GM18907 (cell line): ENCODE data around the gene CENPP.

Source experiments
- ATAC-seq: cut with Tn5 transposase; IDR thresholded peaks from one replicate; pipeline ENCODE4 v1.9.1; 2021; ENCODE audit warnings: mild to moderate bottlenecking, moderate library complexity; ENCODE audit not compliant: unreplicated experiment

CENPP gene

DNA sequence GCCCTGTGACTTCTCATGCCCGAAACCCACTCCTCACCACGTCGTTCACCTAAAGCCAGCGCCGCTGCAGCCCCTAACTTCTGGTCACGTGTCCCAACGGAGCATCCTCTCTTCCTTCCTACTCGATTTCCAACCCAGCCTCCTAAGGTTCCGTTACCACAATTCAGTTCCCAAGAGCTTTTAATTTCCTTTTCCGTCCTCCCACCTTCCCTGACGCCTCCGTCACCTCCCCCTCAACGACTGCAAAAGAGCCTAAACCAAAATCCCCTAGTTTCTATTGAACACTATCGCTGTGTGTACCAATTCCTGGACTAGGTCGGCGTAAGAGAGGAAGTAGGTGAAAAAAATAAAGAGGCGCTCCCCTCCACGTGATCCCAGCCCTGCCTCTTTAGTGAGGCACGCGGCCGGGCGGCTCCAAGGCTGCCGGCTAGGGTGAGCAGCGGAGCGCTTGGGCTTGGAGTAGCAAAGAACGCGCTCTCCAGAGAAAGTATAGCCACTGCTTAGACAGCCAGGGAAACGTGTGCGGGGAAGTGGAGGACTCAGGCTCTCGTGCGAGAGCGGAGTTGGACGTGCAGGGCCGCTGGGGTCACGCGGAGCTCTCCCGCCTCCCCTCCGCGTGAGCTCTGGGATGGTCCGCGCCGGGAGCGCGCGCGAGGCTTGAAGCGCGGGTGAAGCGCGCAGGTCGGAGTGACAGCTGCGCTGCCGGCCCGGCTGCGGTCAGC is at the start of gene CENPP, which contains the start of gene NOL8:
Gene CENPP (plus strand): TSS at position 685 of the 722 bp plus-strand sequence.
Gene NOL8 (minus strand): TSS at position 82 of the 722 bp plus-strand sequence. CDS start 1,189 bp downstream, outside the sequence.
- peak; percentile 91 for ATAC-seq

DNA sequence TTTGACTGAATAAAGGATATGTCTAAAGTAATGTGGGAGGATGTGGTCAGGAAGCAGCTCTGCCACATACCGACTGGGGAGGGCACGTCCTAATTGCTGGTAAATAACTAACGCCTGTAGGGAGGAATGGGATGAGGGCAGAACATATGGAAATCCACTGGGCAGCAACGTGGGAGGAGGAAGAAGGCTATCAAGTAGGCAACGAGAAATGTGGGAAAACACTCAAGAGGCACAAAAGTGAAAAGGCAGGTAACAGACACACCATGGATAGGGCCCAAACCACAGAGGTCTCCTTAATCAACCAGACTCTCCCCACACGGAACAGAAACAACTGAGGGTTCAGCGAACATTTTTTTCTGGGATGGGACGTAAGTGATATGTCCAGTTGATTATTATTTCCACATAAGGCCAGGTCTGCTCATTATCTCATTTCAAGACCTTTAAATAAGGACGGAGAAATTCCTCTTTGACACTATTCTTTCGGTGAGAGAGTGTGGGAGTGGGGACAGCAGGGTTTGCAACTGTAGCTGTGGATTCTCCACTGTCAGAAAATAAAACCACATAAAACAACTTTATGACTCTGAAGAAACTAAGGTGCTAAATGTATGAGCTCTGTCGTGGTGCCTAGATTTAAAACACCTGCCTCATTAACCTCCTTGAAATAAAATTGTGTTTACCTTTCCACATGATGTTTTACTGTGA is 49.3 kb upstream of the CENPP start:
- no peak for ATAC-seq

DNA sequence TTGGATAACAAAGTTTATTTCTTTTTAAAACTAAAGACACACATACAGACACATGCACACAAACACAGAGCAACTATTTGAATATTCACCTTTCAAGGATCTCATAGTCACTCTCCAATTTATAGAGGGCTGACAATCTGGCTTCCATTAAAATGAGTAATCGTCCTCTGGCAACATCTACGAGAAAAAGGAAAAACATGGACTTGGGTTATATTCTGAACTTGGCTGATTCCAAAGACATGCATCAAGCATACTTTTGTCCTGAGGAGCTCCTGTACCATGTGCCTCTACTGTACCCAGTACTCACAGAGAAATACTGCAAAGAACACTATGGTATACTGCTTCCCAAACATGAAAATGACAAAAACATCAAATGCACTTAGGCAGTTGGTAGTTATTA is 47.6 kb upstream of the CENPP start:
- no peak for ATAC-seq

DNA sequence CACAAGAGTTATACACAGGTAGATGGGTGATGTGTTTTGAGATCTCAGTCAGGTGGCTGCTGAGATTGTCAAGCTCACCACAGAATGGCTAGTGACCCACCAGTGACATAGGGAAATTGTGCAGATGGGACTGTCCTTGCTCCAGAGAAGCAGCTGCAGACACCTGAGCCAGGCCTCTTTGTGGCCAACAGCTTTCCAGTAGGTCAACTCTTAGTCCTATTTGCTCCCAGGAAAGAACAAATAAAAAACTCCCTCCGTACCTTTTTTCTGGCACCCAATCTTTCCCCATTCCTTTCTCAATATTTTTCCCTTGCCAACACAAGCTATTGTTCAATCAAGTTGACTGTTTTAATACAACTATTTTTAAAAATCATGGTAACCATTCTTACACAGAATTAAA is 46.5 kb upstream of the CENPP start:
- ATAC-seq = no peak

- no peak for ATAC-seq
These were observed 35.9 kb upstream of the CENPP start for GRCh38 chr9:92289708-92290390.

DNA sequence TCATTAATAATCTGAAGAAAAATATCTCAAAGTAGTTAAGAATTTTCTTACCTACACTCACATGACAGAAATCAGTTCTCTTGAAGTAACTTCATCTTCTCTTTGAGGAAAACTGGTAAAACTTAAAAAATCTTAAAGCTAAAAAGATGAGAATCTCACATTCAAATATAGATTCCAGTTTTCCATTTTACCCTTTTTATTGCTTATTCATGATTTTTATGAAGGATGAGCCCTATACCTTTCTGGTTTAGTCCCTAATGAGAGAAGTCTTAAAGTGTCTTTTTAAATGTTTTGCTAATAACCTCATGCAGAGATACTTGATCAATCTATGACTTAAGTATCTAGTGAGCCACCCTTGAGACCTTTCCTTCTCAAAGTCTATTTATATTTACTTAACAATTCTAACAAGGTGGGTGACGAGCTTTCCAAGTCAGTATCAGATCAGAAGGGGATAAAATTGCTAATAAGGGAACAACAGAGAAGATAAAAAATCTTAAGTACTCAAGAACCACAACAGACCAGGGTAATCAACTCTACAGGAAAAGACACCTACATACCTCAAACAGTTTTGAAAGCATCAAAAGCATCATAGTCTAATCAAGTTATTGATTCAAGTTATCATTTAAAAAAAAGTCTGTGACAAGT is 34.8 kb upstream of the CENPP start:
- no peak for ATAC-seq

DNA sequence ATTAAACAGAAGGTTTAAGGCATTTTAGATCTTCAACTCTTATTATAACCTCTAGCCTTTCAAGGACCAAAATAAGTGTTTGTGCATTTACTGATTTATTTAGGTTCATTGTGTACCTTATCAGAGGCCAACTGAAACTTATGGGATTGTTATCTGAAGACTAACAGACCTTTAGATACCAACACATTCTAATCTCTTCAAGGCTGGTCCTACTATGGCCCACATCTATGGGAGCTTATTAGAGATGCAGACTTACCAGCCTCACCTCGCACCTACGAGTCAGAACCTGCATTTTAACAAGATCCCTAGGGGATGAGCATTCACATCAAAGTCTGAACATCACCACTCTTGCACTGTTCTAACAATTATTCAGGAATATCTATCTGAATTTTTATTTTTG is 34.2 kb upstream of the CENPP start:
- ATAC-seq = no peak

DNA sequence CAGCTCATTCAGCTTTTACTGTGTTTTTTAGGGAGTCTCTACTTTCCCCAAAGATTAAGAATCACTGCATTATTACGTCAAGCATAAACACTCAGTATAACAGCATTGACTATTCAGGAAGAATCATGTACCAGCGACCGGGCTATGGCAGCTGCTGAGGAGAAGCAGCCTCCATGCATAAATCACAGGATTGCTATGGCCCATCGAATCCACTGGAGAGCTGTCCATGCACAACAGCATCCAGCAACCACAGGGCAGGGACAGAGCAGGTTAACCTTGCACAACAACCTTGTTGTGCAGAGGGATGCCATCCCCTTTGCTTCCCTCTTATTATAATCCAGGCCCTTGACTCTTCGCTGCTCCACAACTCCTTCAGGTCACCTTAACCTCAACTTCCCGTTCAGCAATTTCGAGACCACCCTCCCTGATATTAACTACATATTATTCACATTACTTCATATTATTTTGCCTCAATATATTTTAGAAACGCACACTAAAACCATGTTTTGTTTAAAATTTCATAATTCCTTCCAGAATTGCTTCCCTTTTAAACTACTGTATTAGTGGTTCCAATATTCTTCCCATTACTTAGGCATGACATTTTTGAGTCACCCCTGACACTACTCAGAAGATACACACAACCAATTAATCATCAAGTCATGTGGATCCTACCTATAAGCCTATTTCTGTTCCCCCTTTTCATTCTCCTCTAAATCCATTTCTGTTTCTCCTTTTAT is 33.2 kb upstream of the CENPP start:
- no peak for ATAC-seq

GRCh38 chr9:92293075-92293354 is 32.7 kb upstream of the CENPP start:
- no peak for ATAC-seq

GRCh38 chr9:92293452-92294296 is 32.1 kb upstream of the CENPP start, which contains the start of gene IARS1:
IARS1 (minus strand) TSS chr9:92293697; CDS start chr9:92289419, 4,278 bp downstream.
- peak; percentile 96 for ATAC-seq

- no peak for ATAC-seq
These were observed 31.5 kb upstream of the CENPP start for GRCh38 chr9:92294297-92294676.

DNA sequence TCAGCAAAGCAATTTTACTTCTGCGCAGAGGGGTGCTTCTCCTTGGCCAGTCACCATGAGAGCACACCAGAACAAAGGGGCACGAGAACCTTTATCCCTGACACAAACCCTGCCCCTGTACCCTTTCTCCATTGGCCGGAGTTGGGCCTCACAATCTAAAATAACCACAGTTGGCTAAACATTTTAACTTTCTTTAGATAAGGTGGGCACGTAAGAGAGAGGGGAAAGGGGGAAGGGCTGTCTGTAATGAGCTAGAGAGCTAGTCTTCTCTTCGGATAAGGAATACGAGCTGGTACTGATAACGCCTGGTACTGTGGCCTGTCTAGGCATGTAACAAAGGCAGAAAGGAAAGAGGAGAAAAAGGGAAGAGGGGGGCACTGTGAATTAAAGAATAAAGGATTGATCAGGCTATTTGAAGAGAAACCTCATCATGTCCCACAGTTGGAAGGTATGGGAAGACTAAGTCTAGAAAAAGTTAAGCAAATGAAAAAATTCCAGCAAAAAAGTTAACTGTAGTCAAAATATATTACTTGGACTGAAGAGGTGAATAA is 30.4 kb upstream of the CENPP start:
- no peak for ATAC-seq

GRCh38 chr9:92295827-92296258 is 29.9 kb upstream of the CENPP start:
- ATAC-seq = no peak

DNA sequence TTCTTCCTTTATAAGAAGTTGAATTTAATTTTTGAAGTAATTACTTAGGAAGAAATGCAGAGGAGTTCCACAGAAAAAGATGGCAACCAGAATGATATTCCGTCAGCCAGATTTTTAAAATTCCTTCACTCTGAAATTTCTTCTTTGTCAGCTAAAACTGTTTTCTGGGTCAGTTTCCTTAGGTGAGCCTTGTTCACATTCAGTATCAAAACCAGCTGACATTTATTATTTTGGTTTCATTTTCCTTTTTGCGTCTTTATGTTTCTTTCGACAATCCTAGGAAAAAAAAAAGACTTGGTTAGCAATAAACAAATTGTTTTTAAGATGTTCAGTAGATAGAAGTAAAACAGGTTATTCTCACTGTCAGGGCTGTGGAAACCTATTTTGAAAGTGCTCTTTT is 28.1 kb upstream of the CENPP start:
- no peak for ATAC-seq

GRCh38 chr9:92298036-92298435 is 27.7 kb upstream of the CENPP start:
- no peak for ATAC-seq

DNA sequence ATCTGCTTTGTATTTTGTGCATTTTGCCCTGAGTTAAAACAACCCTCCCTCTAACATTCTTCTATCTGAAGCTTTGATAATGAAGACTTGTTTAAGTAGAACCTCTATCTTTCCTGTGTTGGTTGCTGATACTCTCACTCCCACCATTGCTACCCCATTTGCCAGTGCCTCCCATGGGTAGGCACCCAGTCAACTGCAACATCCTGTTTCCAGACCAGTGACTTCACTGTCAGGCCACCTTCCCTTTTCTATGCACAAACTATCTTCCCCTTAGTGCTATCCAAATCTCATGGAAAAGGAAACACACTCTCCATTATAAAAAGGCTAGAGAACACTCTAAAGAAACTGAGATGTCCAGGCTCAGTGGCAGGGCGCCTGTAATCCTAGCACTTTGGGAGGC is 26.6 kb upstream of the CENPP start:
- ATAC-seq = no peak

GRCh38 chr9:92300936-92301335 is 24.8 kb upstream of the CENPP start:
- ATAC-seq = no peak

- no peak for ATAC-seq
These were observed 16.9 kb upstream of the CENPP start for GRCh38 chr9:92308893-92309292.

DNA sequence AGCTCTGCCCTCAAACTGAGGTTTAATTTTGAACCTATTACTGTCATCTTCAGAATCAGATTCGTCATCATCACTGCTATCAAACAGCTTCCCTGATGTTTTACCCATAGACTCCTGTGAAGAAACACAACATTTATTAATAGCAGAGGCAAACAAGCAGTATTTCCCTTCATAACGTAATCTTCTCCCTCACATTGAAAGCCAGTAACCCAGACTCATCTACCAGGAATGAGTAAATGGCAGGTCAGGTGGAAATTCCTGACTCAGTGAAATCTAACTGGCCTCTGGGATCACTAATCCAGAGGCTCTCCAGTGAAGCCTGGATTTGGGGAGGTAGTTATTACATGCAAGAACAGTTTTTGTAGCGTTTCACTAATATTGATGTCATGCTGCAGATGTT is 15.2 kb upstream of the CENPP start:
- no peak for ATAC-seq
